Measurements from ENCODE around the gene FLYWCH1. TPM values are rescaled to one million over a fixed set of nuclear protein-coding genes. Genes with fewer than 3 reads are reported as not detected.

Gene FLYWCH1
- total RNA-seq, 4 donors from 2014 or later = 41.7 to 49.7 (median 44.0) TPM

DNA sequence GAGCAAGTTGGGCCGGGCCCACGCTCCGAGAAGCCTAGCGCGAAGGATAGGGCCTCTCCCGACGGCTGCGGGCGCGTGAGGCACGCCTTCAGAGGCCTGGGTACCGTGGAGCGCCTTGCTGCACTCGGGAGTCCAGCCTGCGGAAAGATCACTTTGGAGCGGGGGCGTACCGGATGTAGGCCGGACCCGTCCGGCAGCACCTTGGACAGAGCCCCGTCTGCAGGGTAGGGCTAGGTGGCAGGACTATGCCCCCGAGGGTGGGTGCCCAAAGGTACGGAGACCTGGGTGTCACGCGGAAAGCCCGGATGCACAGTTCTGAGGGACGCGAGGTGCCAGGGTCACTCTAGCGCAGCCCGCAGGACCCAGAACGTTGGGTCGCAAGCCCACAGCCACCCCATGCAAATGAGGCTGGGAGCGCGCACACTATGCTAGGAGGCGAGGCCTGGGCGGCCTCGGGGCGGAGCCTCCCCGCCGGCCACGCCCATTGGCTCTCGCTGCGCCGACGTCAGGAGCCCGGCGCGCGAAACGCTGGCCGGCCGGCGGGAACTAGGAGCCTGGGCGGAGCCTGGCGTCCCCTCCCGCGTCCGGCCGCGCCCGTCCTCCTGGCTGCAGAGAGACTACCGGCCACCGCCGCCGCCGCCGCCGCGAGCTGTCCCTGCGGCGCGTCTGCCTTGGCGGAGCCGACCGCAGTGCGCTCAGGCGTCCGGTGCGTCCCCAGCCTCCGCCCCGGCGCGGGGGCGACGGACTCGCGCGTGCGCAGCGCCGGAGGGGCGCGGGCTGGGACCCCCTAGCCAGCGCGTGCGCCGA lies 57.2 kb downstream of the FLYWCH1 start, which contains the start of gene PAQR4:
TSS of gene PAQR4 (plus strand) at position 611 of the 807 bp plus-strand sequence. CDS start 327 bp downstream, outside the sequence.
- in situ Hi-C loops (cut with MboI; ENCODE audit: low sequenced_read_pairs in 4 of 4) = no loop called here
- DNase-seq = peak; percentile 73 to 81
- no peaks in the 10 kb centered on the region for H3K9me3 ChIP-seq
- peak; percentile 83 to 93 for ATAC-seq
- intact Hi-C loops (cut with DNase I; ENCODE audit: low total_unique reads) = loop anchor here (1.0 kb wide), 1 partner anchor 11 kb away; the partner anchor contains the start of gene PKMYT1
- H3K4me1 ChIP-seq = peaks cover 12 to 34% of the 10 kb centered on the region in 2 donors
- peak; percentile 39 to 52 for TF ChIP-seq POLR2A (IDR thresholded peaks at IDR 0.05)
- TF ChIP-seq, protein P1, sequence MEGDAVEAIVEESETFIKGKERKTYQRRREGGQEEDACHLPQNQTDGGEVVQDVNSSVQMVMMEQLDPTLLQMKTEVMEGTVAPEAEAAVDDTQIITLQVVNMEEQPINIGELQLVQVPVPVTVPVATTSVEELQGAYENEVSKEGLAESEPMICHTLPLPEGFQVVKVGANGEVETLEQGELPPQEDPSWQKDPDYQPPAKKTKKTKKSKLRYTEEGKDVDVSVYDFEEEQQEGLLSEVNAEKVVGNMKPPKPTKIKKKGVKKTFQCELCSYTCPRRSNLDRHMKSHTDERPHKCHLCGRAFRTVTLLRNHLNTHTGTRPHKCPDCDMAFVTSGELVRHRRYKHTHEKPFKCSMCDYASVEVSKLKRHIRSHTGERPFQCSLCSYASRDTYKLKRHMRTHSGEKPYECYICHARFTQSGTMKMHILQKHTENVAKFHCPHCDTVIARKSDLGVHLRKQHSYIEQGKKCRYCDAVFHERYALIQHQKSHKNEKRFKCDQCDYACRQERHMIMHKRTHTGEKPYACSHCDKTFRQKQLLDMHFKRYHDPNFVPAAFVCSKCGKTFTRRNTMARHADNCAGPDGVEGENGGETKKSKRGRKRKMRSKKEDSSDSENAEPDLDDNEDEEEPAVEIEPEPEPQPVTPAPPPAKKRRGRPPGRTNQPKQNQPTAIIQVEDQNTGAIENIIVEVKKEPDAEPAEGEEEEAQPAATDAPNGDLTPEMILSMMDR (IDR thresholded peaks at IDR 0.05 in 4 of 5, conservative IDR thresholded peaks at IDR 0.05 in 1 of 5) = peak in 2 of 5 experiments; percentile 13 to 15
- no peaks in the 10 kb centered on the region for H3K36me3 ChIP-seq
- peak within 1 kb of the TSS; percentile 41 to 73 (median 60) for H3K27ac ChIP-seq
- peaks cover 43 to 44% (median 44%) of the 10 kb centered on the region in 3 donors for H3K27me3 ChIP-seq
- H3K4me3 ChIP-seq = peak within 1 kb of the TSS; percentile 59 to 95 (median 68)

DNA sequence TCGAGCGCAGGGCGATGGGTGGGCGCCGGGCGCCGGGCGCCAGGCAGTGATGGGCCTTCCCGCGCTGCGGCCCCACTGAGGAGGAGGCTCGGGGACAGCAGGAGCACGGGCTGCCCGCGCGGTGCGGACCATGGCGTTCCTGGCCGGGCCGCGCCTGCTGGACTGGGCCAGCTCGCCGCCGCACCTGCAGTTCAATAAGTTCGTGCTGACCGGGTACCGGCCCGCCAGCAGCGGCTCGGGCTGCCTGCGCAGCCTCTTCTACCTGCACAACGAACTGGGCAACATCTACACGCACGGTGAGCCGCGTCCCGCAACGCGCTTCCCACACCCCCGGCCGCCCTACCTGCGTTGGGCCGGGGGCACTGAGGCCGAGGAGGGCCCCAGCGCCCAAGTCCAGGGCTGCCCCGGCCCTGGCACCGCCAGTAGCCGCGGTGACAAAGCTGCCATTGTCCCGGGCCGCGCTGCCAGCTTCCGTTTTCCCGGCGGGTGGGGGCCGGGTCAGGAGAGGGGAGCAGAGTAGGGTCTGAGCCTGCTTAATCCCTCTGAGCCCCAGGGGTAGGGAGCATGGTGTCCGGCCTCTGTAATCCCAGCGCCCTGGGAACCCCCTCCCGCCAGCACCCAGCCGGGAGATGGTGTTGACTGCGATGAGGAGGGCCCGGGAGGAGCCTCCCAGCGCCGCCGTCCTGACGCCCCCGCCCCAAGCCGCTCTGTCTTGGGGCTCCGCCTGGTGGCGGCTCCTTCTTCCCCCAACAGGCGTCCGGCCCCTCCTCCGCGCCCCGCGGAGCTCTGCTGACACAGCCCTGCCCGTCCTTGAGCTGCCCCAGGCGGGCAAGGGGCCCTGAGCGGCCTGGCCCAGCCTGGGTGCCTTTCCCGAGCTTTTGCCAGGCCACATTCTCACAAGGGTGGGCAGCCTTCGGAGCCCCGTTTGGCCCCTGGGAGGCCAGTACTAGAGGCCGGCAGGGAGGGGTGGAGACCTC lies 58.1 kb downstream of the FLYWCH1 start:
- peaks cover 34 to 35% (median 35%) of the 10 kb centered on the region in 3 donors for H3K27me3 ChIP-seq
- no peaks in the 10 kb centered on the region for H3K9me3 ChIP-seq
- peak overlapping the region; percentile 41 to 73 (median 60) for H3K27ac ChIP-seq
- peaks cover 11 to 25% of the 10 kb centered on the region in 2 donors for H3K4me1 ChIP-seq
- ATAC-seq = peak; percentile 33 to 40
- H3K36me3 ChIP-seq = no peaks in the 10 kb centered on the region
- in situ Hi-C loops (cut with MboI; ENCODE audit: low sequenced_read_pairs in 4 of 4) = no loop called here
- intact Hi-C loops (cut with DNase I; ENCODE audit: low total_unique reads) = loop anchor here (1.0 kb wide), 1 partner anchor 10 kb away; the partner anchor contains the start of gene PKMYT1
- peak overlapping the region; percentile 59 to 95 (median 68) for H3K4me3 ChIP-seq
- DNase-seq = peak in 1 of 2 donors; percentile 52
- TF ChIP-seq POLR2A (IDR thresholded peaks at IDR 0.05) = peak in 1 of 2 donors; percentile 31
- TF ChIP-seq, protein P1 (IDR thresholded peaks at IDR 0.05 in 4 of 5, conservative IDR thresholded peaks at IDR 0.05 in 1 of 5) = peak in 3 of 5 experiments; percentile 34 to 52 (median 45)

DNA sequence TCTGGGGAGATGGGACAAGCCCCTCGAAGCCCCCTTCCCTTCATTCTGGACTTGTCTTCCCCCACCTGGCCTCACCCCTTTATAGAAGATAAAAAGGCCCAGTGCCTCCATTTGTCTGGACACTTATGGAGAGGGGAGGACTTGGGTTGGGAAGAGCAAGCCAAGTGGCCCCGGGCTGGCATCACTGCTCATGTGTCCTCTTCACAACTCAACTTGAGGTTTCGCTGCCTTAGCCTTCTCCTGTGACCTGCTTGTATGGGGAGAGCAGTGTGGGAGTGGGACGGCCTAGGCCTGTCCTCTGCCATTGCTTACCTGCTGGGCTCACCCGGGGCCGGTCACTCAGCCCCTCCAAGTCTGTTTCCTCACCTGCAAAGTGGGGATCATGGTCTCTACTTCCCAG lies 58.8 kb downstream of the FLYWCH1 start:
- no peak for TF ChIP-seq POLR2A (IDR thresholded peaks at IDR 0.05)
- TF ChIP-seq, protein P1 (IDR thresholded peaks at IDR 0.05 in 4 of 5, conservative IDR thresholded peaks at IDR 0.05 in 1 of 5) = no peak
- DNase-seq (no peak), ATAC-seq (no peak)
- Histone ChIP-seq H3K4me1 (peaks cover 9 to 21% of the 10 kb centered on the region in 2 donors), H3K27me3 (peaks cover 28% of the 10 kb centered on the region in 3 donors), H3K27ac (peak overlapping the region; percentile 41 to 73 (median 60)), H3K9me3 (no peaks in the 10 kb centered on the region), H3K4me3 (peak overlapping the region; percentile 59 to 95 (median 68)), H3K36me3 (no peaks in the 10 kb centered on the region)
- intact Hi-C loops (cut with DNase I; ENCODE audit: low total_unique reads) = no loop called here
- in situ Hi-C loops (cut with MboI; ENCODE audit: low sequenced_read_pairs in 4 of 4) = no loop called here

DNA sequence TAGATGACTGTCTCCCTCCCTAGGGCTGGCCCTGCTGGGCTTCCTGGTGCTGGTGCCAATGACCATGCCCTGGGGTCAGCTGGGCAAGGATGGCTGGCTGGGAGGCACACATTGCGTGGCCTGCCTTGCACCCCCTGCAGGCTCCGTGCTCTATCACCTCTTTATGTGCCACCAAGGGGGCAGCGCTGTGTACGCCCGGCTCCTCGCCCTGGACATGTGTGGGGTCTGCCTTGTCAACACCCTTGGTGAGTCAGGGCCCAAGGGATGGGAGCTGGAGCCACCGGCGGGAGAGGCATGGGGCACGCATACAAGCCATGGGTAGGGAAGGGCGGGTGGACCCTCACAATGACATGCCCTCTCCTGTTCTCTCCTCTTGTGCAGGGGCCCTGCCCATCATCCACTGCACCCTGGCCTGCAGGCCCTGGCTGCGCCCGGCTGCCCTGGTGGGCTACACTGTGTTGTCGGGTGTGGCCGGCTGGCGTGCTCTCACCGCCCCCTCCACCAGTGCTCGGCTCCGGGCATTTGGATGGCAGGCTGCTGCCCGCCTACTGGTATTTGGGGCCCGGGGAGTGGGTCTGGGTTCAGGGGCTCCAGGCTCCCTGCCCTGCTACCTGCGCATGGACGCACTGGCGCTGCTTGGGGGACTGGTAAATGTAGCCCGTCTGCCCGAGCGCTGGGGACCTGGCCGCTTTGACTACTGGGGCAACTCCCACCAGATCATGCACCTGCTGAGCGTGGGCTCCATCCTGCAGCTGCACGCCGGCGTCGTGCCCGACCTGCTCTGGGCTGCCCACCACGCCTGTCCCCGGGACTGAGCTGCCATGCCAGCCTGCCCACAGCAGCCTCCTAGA lies 59.6 kb downstream of the FLYWCH1 start:
- H3K4me1 ChIP-seq = peaks cover 9 to 21% of the 10 kb centered on the region in 2 donors
- DNase-seq (no peak), ATAC-seq (no peak)
- H3K4me3 ChIP-seq = no peak overlapping the region
- TF ChIP-seq, protein P1 (IDR thresholded peaks at IDR 0.05 in 4 of 5, conservative IDR thresholded peaks at IDR 0.05 in 1 of 5) = no peak
- H3K27me3 ChIP-seq = peaks cover 20% of the 10 kb centered on the region in 3 donors
- no peaks in the 10 kb centered on the region for H3K9me3 ChIP-seq
- H3K36me3 ChIP-seq = no peaks in the 10 kb centered on the region
- H3K27ac ChIP-seq = no peak overlapping the region
- intact Hi-C loops (cut with DNase I; ENCODE audit: low total_unique reads) = no loop called here
- in situ Hi-C loops (cut with MboI; ENCODE audit: low sequenced_read_pairs in 4 of 4) = no loop called here
